Cardiac septum (tissue), 1 donor: ENCODE data around the gene SEMA5A. TPM values are rescaled to one million over a fixed set of nuclear protein-coding genes. Genes with fewer than 3 reads are reported as not detected.

ENCODE experiments used
- DNase-seq: peaks from one replicate; pipeline ENCODE4 v3.0.0-alpha.2; 2020; ENCODE audit warnings: low spot score
- intact Hi-C: fragments of 100-400 bp; cut with DNase I; formaldehyde crosslinking; loops from one replicate; pipeline ENCODE4 v1.14.0; 2022
- total RNA-seq: library from RNA; stranded (reverse); fragmentation: NEBNext Ultra II Directional; extraction: Animal tissue kit (Norgen Biotek cat#: 25700); gene quantifications from one replicate; pipeline ENCODE4 v1.2.1, GENCODE V29; 2021
- donor health status: DM: no; HTN: no; CAD: no.

Gene SEMA5A
- total RNA-seq, 1 donor from 2014 or later: 75.8 TPM

- intact Hi-C loops: no loop called here
- DNase-seq: no peak
Measured at GRCh38 chr5:9173281-9174048, 372.4 kb downstream of the SEMA5A start.

- DNase-seq: no peak
- intact Hi-C loops: no loop called here
Measured at GRCh38 chr5:9170026-9170425, 375.8 kb downstream of the SEMA5A start.

GRCh38 chr5:9169557-9169902 lies 376.3 kb downstream of the SEMA5A start:
- no peak for DNase-seq
- intact Hi-C loops: no loop called here

- intact Hi-C loops: no loop called here
- no peak for DNase-seq
Measured at GRCh38 chr5:9168791-9169556, 376.9 kb downstream of the SEMA5A start.

- no peak for DNase-seq
- intact Hi-C loops: no loop called here
Measured at GRCh38 chr5:9166202-9167112, 379.4 kb downstream of the SEMA5A start.

- DNase-seq: no peak
- intact Hi-C loops: no loop called here
Measured at GRCh38 chr5:9165546-9165945, 380.3 kb downstream of the SEMA5A start.

- intact Hi-C loops: no loop called here
- no peak for DNase-seq
Measured at GRCh38 chr5:9160747-9161146, 385.1 kb downstream of the SEMA5A start.

- DNase-seq: no peak
- intact Hi-C loops: loop anchor here (10.0 kb wide), 2 partner anchors 387 to 457 kb away; partner anchors contain the start of gene SEMA5A
Measured at GRCh38 chr5:9157811-9158210, 388.1 kb downstream of the SEMA5A start.

GRCh38 chr5:9157020-9157419 lies 388.9 kb downstream of the SEMA5A start:
- intact Hi-C loops: loop anchor here (10.0 kb wide), 2 partner anchors 388 to 458 kb away; partner anchors contain the start of gene SEMA5A
- DNase-seq: no peak

GRCh38 chr5:9156282-9156681 lies 389.6 kb downstream of the SEMA5A start:
- intact Hi-C loops: loop anchor here (10.0 kb wide), 2 partner anchors 389 to 459 kb away; partner anchors contain the start of gene SEMA5A
- no peak for DNase-seq

- intact Hi-C loops: loop anchor here (10.0 kb wide), 2 partner anchors 393 to 463 kb away; partner anchors contain the start of gene SEMA5A
- no peak for DNase-seq
Measured at GRCh38 chr5:9151684-9152427, 394.0 kb downstream of the SEMA5A start.

- no peak for DNase-seq
- intact Hi-C loops: loop anchor here (10.0 kb wide), 2 partner anchors 395 to 465 kb away; partner anchors contain the start of gene SEMA5A
Measured at GRCh38 chr5:9149988-9150387, 395.9 kb downstream of the SEMA5A start.

- no peak for DNase-seq
- intact Hi-C loops: no loop called here
Measured at GRCh38 chr5:9148242-9148641, 397.6 kb downstream of the SEMA5A start.

GRCh38 chr5:9140711-9141110 lies 405.2 kb downstream of the SEMA5A start:
- DNase-seq: no peak
- intact Hi-C loops: no loop called here

- DNase-seq: no peak
- intact Hi-C loops: no loop called here
Measured at GRCh38 chr5:9140202-9140601, 405.7 kb downstream of the SEMA5A start.

- intact Hi-C loops: no loop called here
- DNase-seq: no peak
Measured at GRCh38 chr5:9139344-9139743, 406.5 kb downstream of the SEMA5A start.

GRCh38 chr5:9128136-9128535 lies 417.7 kb downstream of the SEMA5A start:
- intact Hi-C loops: no loop called here

GRCh38 chr5:9126490-9126889 lies 419.4 kb downstream of the SEMA5A start:
- intact Hi-C loops: no loop called here

More at GRCh38 chr5:9128136-9128535, 417.7 kb downstream of the SEMA5A start:
- DNase-seq: no peak

GRCh38 chr5:9125852-9126251 lies 420.0 kb downstream of the SEMA5A start:
- no peak for DNase-seq
- intact Hi-C loops: no loop called here

More at GRCh38 chr5:9126490-9126889, 419.4 kb downstream of the SEMA5A start:
- DNase-seq: no peak
